MCF 10A (cell line): Measurements from ENCODE around the gene CSRNP3. TPM values are rescaled to one million over a fixed set of nuclear protein-coding genes. Genes with fewer than 3 reads are reported as not detected.

Experiments used
- BruUV-seq: library from RNA; stranded (reverse); fragments of 400-500 nt; replicated peaks from 2 replicates; lab custom pipeline; 2021; lab: Mats Ljungman, UMichigan
- CTCF ChIA-PET: fragments of 300-600 bp; sonication (Branson Sonifier 250); formaldehyde crosslinking; extraction: SDS; loops from one replicate; lab custom pipeline; 2021; ENCODE audit warnings: antibody characterized with exemption, inconsistent platforms; lab: Yijun Ruan, JAX
- POLR2A ChIA-PET: fragments of 300-600, 350-650 bp; sonication (Branson Sonifier 250); formaldehyde crosslinking; extraction: SDS; loops from one replicate; lab custom pipeline; 2020; ENCODE audit warnings: antibody characterized with exemption, inconsistent platforms; lab: Yijun Ruan, JAX
- DNase-seq: peaks from one replicate; pipeline ENCODE4 v3.0.0-alpha.2; 2018; ENCODE audit not compliant: unreplicated experiment
- H3K27ac Mint-ChIP-seq: one replicate; pipeline ENCODE4 v1.8.0; 2022; ENCODE audit warnings: mild to moderate bottlenecking, low read depth, mixed read lengths; ENCODE audit not compliant: unreplicated experiment
- H3K27me3 Mint-ChIP-seq: one replicate; pipeline ENCODE4 v1.8.0; 2022; ENCODE audit warnings: mixed read lengths; ENCODE audit not compliant: insufficient read depth, unreplicated experiment
- H3K36me3 Mint-ChIP-seq: one replicate; pipeline ENCODE4 v1.8.0; 2022; ENCODE audit warnings: mild to moderate bottlenecking, moderate library complexity, mixed read lengths; ENCODE audit not compliant: insufficient read depth, unreplicated experiment
- H3K4me1 Mint-ChIP-seq: one replicate; pipeline ENCODE4 v1.8.0; 2022; ENCODE audit warnings: mixed read lengths; ENCODE audit not compliant: insufficient read depth, unreplicated experiment
- H3K4me3 Mint-ChIP-seq: one replicate; pipeline ENCODE4 v1.8.0; 2022; ENCODE audit warnings: mild to moderate bottlenecking, moderate library complexity, mixed read lengths; ENCODE audit not compliant: unreplicated experiment
- H3K9me3 Mint-ChIP-seq: one replicate; pipeline ENCODE4 v1.8.0; 2022; ENCODE audit warnings: mixed read lengths; ENCODE audit not compliant: unreplicated experiment
- CTCF ChIP-seq: fragments of 200-600 bp; IDR thresholded peaks from one replicate; pipeline ENCODE4 v1.8.0; 2022; ENCODE audit warnings: antibody characterized with exemption, mild to moderate bottlenecking; ENCODE audit not compliant: unreplicated experiment
- intact Hi-C: fragments of 100-400 bp; cut with micrococcal nuclease; formaldehyde crosslinking; loops from 2 replicates; pipeline ENCODE4 v1.14.1; 2022
- total RNA-seq: library from RNA; stranded (reverse); gene quantifications from 2 replicates; pipeline ENCODE4 v1.2.3, GENCODE V29; 2022

CSRNP3 gene
- total RNA-seq, 1 experiment from 2014 or later, result 0.33 TPM

DNA sequence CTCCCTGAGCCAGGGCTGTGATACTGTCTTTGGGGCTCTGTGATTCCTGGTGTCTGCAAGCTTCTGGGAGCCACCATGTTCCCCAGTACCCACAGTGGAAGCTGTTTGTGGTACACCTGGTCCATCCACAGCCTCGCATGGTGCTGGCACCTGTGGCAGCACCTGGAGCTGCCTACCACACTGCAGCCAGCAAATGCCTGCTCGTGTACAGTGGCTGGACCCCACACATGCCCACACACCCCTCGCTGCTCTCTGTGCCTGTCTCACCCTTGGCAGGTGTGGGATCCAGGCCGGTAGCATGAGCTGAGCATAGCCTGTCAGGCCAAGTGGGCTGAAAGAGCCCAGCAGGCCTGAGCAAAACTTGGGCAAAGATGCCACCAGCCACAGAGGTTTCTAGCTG lies 41.8 kb upstream of the CSRNP3 start:
- CTCF ChIA-PET, result interaction anchor here (0.5 to 1.0 kb wide), 4 partner anchors 19 to 526 kb away, joined by 3 to 5 read pairs (median 4); partner anchors contain the start of gene TTC21B
- DNase-seq, result no peak
- no peaks in the 10 kb centered on the region for H3K4me1 Mint-ChIP-seq
- no TSS peak for BruUV-seq
- H3K9me3 Mint-ChIP-seq, result no peaks in the 10 kb centered on the region
- POLR2A ChIA-PET, result no interaction called here
- no peak for TF ChIP-seq CTCF
- H3K4me3 Mint-ChIP-seq, result no peak overlapping the region
- H3K36me3 Mint-ChIP-seq, result no peaks in the 10 kb centered on the region
- H3K27ac Mint-ChIP-seq, result no peak overlapping the region
- H3K27me3 Mint-ChIP-seq, result peaks cover 10% of the 10 kb centered on the region
- intact Hi-C loops, result no loop called here

- POLR2A ChIA-PET, result no interaction called here
Observed at GRCh38 chr2:165428926-165429325, 40.6 kb upstream of the CSRNP3 start.

GRCh38 chr2:165431014-165431413 lies 38.5 kb upstream of the CSRNP3 start:
- H3K36me3 Mint-ChIP-seq, result no peaks in the 10 kb centered on the region
- BruUV-seq, result no TSS peak
- no peaks in the 10 kb centered on the region for H3K9me3 Mint-ChIP-seq
- peaks cover 10% of the 10 kb centered on the region for H3K27me3 Mint-ChIP-seq
- TF ChIP-seq CTCF, result no peak
- no peak overlapping the region for H3K27ac Mint-ChIP-seq
- H3K4me1 Mint-ChIP-seq, result no peaks in the 10 kb centered on the region
- no peak for DNase-seq
- intact Hi-C loops, result no loop called here
- POLR2A ChIA-PET, result no interaction called here
- CTCF ChIA-PET, result interaction anchor here (0.5 kb wide), 1 partner anchor 15 kb away, joined by 4 read pairs; no protein-coding TSS in a partner anchor
- H3K4me3 Mint-ChIP-seq, result no peak overlapping the region

More at GRCh38 chr2:165428926-165429325, 40.6 kb upstream of the CSRNP3 start:
- BruUV-seq, result no TSS peak
- H3K4me3 Mint-ChIP-seq, result no peak overlapping the region
- H3K27me3 Mint-ChIP-seq, result peaks cover 10% of the 10 kb centered on the region
- no peaks in the 10 kb centered on the region for H3K9me3 Mint-ChIP-seq
- intact Hi-C loops, result no loop called here
- no peak for TF ChIP-seq CTCF
- H3K27ac Mint-ChIP-seq, result no peak overlapping the region
- H3K4me1 Mint-ChIP-seq, result no peaks in the 10 kb centered on the region
- CTCF ChIA-PET, result interaction anchor here (0.6 kb wide), 1 partner anchor 12 kb away, joined by 5 read pairs; no protein-coding TSS in a partner anchor
- H3K36me3 Mint-ChIP-seq, result no peaks in the 10 kb centered on the region
- no peak for DNase-seq

DNA sequence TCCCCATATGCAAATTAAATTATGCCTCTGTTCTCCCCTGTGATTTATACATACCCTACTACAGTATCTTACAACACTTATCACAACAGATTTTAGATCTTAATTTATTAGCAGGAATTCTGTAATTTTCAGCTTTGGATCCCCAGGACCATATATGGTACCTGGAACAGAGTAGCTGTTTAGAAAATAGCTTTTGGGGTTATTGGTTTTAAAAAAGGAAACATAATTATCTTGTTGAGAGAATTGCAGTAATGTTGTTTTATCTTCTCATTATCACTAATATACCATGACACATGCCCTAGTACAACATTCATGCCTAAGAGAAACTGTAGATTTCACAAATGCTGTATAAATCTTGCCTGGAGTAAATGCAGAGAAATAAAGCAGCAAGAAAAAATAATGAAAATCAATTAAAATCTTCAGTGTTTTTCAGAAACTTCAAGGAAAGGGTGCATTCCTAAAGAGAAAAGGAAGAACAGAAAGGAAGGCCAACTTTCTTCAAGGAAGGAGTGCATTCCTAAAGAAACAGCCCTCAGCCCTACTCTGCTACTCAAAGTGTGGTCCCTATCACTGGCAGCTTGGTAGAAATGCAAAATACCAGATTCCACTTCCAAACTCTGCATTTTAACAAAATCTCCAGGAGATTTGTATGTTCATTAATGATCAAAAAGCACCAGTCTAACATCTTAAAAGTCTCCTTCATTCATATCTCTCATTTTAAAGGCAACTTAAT lies 37.1 kb upstream of the CSRNP3 start:
- no TSS peak for BruUV-seq
- no peak for TF ChIP-seq CTCF
- H3K4me1 Mint-ChIP-seq, result no peaks in the 10 kb centered on the region
- DNase-seq, result no peak
- CTCF ChIA-PET, result interaction anchor here (0.6 kb wide), 1 partner anchor 266 kb away, joined by 3 read pairs; no protein-coding TSS in a partner anchor
- H3K27me3 Mint-ChIP-seq, result peaks cover 9% of the 10 kb centered on the region
- intact Hi-C loops, result no loop called here
- H3K9me3 Mint-ChIP-seq, result no peaks in the 10 kb centered on the region
- no peaks in the 10 kb centered on the region for H3K36me3 Mint-ChIP-seq
- POLR2A ChIA-PET, result interaction anchor here (0.6 kb wide), 2 partner anchors 612 to 738 kb away, joined by 3 read pairs; no protein-coding TSS in a partner anchor
- no peak overlapping the region for H3K27ac Mint-ChIP-seq
- no peak overlapping the region for H3K4me3 Mint-ChIP-seq
